ENCODE data around the gene ZNF862. TPM values are rescaled to one million over a fixed set of nuclear protein-coding genes. Genes with fewer than 3 reads are reported as not detected.

ZNF862 gene
- total RNA-seq, 4 donors from 2014 or later = 17.2 to 42.0 (median 29.4) TPM

GRCh38 chr7:149879271-149879743, 41.1 kb downstream of the ZNF862 start:
- TF ChIP-seq POLR2A (IDR thresholded peaks at IDR 0.05) = no peak
- TF ChIP-seq EP300 (IDR thresholded peaks at IDR 0.05) = no peak
- no peak for TF ChIP-seq CTCF (IDR thresholded peaks at IDR 0.05)
- Histone ChIP-seq H3K4me1 (peaks cover 0 to 58% (median 19%) of the 10 kb centered on the region in 4 donors), H3K9me3 (no peaks in the 10 kb centered on the region), H3K27ac (peak overlapping the region in 2 of 4 donors; percentile 83 to 86), H3K4me3 (no peak overlapping the region), H3K27me3 (no peaks in the 10 kb centered on the region), H3K36me3 (peaks cover 0 to 36% (median 0%) of the 10 kb centered on the region in 3 donors)
- WGBS, 2 donors = 69 to 70% methylated on average over 8 to 13 of the region's 14 CpGs
- no peak for DNase-seq (ENCODE audit: low spot score in 2 of 2)

GRCh38 chr7:149879766-149880637, 41.8 kb downstream of the ZNF862 start:
- Histone ChIP-seq H3K4me1 (peaks cover 0 to 58% (median 23%) of the 10 kb centered on the region in 4 donors), H3K27ac (peak overlapping the region in 3 of 4 donors; percentile 36 to 86 (median 83)), H3K9me3 (no peaks in the 10 kb centered on the region), H3K36me3 (peaks cover 0 to 36% (median 0%) of the 10 kb centered on the region in 3 donors), H3K27me3 (no peaks in the 10 kb centered on the region), H3K4me3 (no peak overlapping the region)
- WGBS, 2 donors = 76 to 88% methylated on average over 10 to 16 of the region's 16 CpGs
- TF ChIP-seq POLR2A (IDR thresholded peaks at IDR 0.05) (no peak), EP300 (IDR thresholded peaks at IDR 0.05) (no peak)
- DNase-seq (ENCODE audit: low spot score in 2 of 2) = no peak

GRCh38 chr7:149880638-149881311, 42.6 kb downstream of the ZNF862 start:
- H3K27ac ChIP-seq = peak overlapping the region in 3 of 4 donors; percentile 36 to 86 (median 83)
- no peak for TF ChIP-seq EP300 (IDR thresholded peaks at IDR 0.05)
- no peak for TF ChIP-seq POLR2A (IDR thresholded peaks at IDR 0.05)
- no peak for TF ChIP-seq CTCF (IDR thresholded peaks at IDR 0.05)
- no peaks in the 10 kb centered on the region for H3K27me3 ChIP-seq
- H3K4me1 ChIP-seq = peaks cover 0 to 60% (median 23%) of the 10 kb centered on the region in 4 donors
- DNase-seq (ENCODE audit: low spot score in 2 of 2) = no peak
- no peak overlapping the region for H3K4me3 ChIP-seq
- no peaks in the 10 kb centered on the region for H3K9me3 ChIP-seq
- peaks cover 0 to 34% (median 0%) of the 10 kb centered on the region in 3 donors for H3K36me3 ChIP-seq
- WGBS, 2 donors = 38 to 55% methylated on average over 12 to 14 of the region's 14 CpGs

GRCh38 chr7:149881328-149882247, 43.4 kb downstream of the ZNF862 start:
- H3K4me1 ChIP-seq = peaks cover 0 to 60% (median 23%) of the 10 kb centered on the region in 4 donors
- H3K36me3 ChIP-seq = peaks cover 0 to 26% (median 0%) of the 10 kb centered on the region in 3 donors
- no peak for DNase-seq (ENCODE audit: low spot score in 2 of 2)
- peak overlapping the region in 3 of 4 donors; percentile 46 to 86 (median 83) for H3K27ac ChIP-seq
- WGBS, 2 donors = 73 to 74% methylated on average over 19 of the region's 19 CpGs
- no peak for TF ChIP-seq CTCF (IDR thresholded peaks at IDR 0.05)
- no peak overlapping the region for H3K4me3 ChIP-seq
- H3K27me3 ChIP-seq = no peaks in the 10 kb centered on the region
- no peaks in the 10 kb centered on the region for H3K9me3 ChIP-seq
